ENCODE measurements around the gene ILKAP.
A peak's percentile ranks its signal among the peaks of the same experiment; 100 is the strongest.

Gene ILKAP

DNA sequence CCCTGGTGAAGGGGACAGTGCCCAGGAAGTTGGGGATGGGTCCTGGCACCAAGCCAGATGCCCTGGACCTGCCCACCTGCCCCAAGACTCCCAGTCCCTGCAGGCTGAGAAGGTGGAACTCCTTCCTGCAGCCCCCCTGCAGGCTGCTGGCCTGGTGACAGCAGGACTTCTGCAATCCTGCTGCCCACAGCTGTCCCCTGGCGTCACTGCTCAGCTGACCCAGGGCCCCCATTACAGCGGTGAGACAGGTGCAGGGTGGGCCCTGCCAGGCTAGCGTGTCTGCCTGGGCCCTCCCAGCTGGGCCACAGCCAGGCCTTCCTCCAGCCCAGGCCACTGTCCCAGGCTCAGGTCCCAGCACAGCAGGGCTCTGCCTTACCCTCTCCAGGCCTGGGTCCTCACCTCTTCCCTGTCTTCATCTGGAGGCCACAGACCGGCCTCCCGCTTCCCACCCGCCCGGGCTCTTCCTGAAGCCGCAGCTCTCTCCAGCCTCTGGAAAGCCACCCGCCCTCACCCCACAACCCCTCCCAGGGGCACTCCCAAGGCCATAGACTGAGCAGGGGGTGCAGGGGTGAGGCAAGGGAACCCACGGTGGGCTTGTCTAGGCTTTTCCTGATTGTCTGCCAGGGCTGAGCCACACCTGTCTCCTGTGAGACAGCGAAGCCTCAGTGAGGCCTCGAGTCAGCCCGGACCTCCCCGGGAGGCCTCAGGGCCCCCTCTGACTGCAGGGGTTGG is 53.5 kb downstream of the ILKAP start:
- Histone ChIP-seq H3K36me3 (peaks cover 0 to 45% (median 8%) of the 10 kb centered on the region in 3 donors), H3K4me3 (no peak overlapping the region), H3K4me1 (no peaks in the 10 kb centered on the region), H3K27ac (no peak overlapping the region), H3K9me3 (no peaks in the 10 kb centered on the region), H3K27me3 (no peaks in the 10 kb centered on the region)
- TF ChIP-seq, protein P1, sequence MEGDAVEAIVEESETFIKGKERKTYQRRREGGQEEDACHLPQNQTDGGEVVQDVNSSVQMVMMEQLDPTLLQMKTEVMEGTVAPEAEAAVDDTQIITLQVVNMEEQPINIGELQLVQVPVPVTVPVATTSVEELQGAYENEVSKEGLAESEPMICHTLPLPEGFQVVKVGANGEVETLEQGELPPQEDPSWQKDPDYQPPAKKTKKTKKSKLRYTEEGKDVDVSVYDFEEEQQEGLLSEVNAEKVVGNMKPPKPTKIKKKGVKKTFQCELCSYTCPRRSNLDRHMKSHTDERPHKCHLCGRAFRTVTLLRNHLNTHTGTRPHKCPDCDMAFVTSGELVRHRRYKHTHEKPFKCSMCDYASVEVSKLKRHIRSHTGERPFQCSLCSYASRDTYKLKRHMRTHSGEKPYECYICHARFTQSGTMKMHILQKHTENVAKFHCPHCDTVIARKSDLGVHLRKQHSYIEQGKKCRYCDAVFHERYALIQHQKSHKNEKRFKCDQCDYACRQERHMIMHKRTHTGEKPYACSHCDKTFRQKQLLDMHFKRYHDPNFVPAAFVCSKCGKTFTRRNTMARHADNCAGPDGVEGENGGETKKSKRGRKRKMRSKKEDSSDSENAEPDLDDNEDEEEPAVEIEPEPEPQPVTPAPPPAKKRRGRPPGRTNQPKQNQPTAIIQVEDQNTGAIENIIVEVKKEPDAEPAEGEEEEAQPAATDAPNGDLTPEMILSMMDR (IDR thresholded peaks at IDR 0.05): no peak
- DNase-seq: no peak
- intact Hi-C loops (cut with DNase I; ENCODE audit: low total_unique reads): no loop called here

DNA sequence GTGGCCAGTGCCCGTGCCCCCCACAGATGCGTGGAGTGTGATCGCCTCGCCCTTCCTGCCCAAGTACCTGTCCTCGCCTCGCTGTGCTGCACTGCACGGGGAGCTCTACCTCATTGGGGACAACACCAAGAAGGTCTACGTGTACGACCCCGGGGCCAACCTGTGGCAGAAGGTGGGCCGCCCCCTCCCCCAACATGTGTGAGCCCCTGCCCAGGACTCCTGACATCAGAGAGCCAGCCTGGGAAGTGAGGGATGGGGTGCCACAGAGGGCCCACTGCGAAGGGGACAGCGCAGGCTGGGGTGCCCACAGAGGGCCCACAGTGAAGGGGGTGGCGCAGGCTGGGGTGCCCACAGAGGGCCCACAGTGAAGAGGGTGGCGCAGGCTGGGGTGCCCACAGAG is 54.5 kb downstream of the ILKAP start:
- DNase-seq: no peak
- intact Hi-C loops (cut with DNase I; ENCODE audit: low total_unique reads): no loop called here
- peaks cover 0 to 45% (median 8%) of the 10 kb centered on the region in 3 donors for H3K36me3 ChIP-seq
- H3K4me3 ChIP-seq: no peak overlapping the region
- H3K27ac ChIP-seq: no peak overlapping the region
- H3K4me1 ChIP-seq: peaks cover 0 to 2% (median under 1%) of the 10 kb centered on the region in 4 donors
- TF ChIP-seq, protein P1 (IDR thresholded peaks at IDR 0.05): no peak
- no peaks in the 10 kb centered on the region for H3K9me3 ChIP-seq
- H3K27me3 ChIP-seq: no peaks in the 10 kb centered on the region

DNA sequence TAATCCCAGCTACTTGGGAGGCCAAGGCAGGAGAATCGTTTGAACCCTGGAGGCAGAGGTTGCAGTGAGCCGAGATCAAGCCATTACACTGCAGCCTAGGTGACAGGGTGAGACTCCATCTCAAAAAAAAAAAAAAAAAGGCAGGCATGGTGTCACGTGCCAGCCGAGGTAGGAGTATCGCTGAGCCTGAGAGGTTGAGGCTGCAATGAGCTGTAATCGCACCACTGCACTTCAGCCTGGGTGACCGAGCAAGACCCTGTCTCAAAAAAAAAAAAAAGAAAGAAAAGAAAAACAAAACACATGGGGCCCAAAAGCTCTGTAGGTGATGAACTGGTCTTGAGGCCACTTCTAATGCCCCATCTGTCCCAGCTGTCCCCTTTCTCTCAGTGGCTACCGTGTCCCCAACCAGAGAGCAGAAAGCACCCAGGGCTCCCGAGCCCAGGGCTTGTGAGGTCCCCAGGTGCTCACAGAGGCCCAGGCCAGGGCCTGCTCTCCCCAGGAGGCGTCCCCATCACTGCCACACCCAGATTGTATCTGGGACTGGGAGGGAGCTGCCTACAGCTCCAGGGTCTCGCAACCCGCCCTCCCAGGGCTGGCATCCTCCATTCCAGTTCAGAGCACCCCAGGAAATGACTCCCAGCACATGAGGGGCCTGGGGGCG is 56.5 kb downstream of the ILKAP start:
- TF ChIP-seq, protein P1 (IDR thresholded peaks at IDR 0.05): no peak
- H3K4me3 ChIP-seq: no peak overlapping the region
- H3K27ac ChIP-seq: no peak overlapping the region
- peaks cover 0 to 22% (median 19%) of the 10 kb centered on the region in 4 donors for H3K4me1 ChIP-seq
- intact Hi-C loops (cut with DNase I; ENCODE audit: low total_unique reads): no loop called here
- no peaks in the 10 kb centered on the region for H3K27me3 ChIP-seq
- H3K9me3 ChIP-seq: no peaks in the 10 kb centered on the region
- no peak for DNase-seq
- peaks cover 0 to 45% (median 8%) of the 10 kb centered on the region in 3 donors for H3K36me3 ChIP-seq

DNA sequence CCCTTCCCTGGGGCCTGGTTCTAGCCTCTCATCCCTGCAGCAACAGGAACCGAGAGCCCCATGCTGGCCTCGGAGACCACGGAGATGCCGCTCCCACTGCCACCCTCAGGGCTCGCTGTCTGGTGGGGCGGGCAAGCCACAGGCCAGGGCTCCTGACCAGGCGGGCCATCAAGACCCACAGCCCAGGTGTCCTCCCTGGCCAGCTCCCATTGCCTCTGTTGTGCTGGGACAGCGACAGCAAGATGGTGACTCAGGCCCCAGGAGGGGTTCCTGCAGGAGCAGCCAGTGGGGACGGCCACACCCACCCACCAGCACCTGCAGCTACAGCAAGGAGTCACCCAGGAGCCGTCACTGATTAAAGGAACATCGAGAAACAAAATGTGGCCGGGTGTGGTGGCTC is 57.6 kb downstream of the ILKAP start:
- peaks cover 6 to 40% (median 14%) of the 10 kb centered on the region in 3 donors for H3K36me3 ChIP-seq
- H3K27me3 ChIP-seq: no peaks in the 10 kb centered on the region
- H3K27ac ChIP-seq: no peak overlapping the region
- no peak overlapping the region for H3K4me3 ChIP-seq
- DNase-seq: no peak
- H3K4me1 ChIP-seq: peaks cover 0 to 34% (median 29%) of the 10 kb centered on the region in 4 donors
- intact Hi-C loops (cut with DNase I; ENCODE audit: low total_unique reads): no loop called here
- H3K9me3 ChIP-seq: no peaks in the 10 kb centered on the region
- TF ChIP-seq, protein P1 (IDR thresholded peaks at IDR 0.05): no peak

DNA sequence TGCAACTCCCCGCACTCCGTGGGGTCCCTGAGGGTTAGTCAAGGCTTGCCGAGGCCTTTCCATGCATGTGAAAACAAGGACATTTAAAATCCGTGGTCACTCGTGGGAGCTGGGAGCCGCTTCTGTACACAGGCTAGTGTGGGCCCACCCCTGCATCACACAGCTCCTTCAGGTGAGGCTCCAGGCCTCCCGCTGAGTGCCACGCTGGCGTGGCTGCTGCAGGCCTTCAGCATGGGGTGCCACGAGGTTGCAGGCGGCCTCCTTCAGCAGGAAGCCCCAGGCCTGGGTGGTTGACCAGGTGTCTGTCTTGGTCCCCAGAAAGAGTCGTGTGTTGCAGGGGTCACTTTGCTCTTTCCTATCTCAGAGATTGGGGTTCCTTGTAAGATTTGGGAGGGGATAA is 58.4 kb downstream of the ILKAP start:
- DNase-seq: no peak
- H3K4me1 ChIP-seq: peaks cover 0 to 42% (median 33%) of the 10 kb centered on the region in 4 donors
- no peak overlapping the region for H3K4me3 ChIP-seq
- H3K36me3 ChIP-seq: peaks cover 8 to 38% (median 17%) of the 10 kb centered on the region in 3 donors
- H3K27me3 ChIP-seq: no peaks in the 10 kb centered on the region
- no peaks in the 10 kb centered on the region for H3K9me3 ChIP-seq
- peak overlapping the region; percentile 60 to 73 for H3K27ac ChIP-seq
- intact Hi-C loops (cut with DNase I; ENCODE audit: low total_unique reads): no loop called here
- TF ChIP-seq, protein P1 (IDR thresholded peaks at IDR 0.05): no peak

Measured in tibial artery (tissue), 4 donors.